K562 (cell line): ENCODE results near the gene ADAMTSL3.

Experiments used
- ATF3 ChIP-seq, 2 experiments: fragments of 450-650 bp in 1 of 2; sonication (generic) in 1 of 2; formaldehyde crosslinking in 1 of 2; IDR thresholded peaks in 1 of 2; conservative IDR thresholded peaks in 1 of 2; 2 replicates each; pipeline versions ENCODE4 v1.6.1 to v1.8.1; 2016 to 2023; ENCODE audit warnings: mild to moderate bottlenecking in 2 of 2, moderate library complexity in 2 of 2, inconsistent platforms in 1 of 2, missing genetic modification reagents in 1 of 2
- CTBP1 ChIP-seq: fragments of 450-650 bp; IDR thresholded peaks from 2 replicates; pipeline ENCODE4 v1.6.1; 2016; ENCODE audit warnings: borderline replicate concordance
- EGR1 ChIP-seq: fragments of 450-650 bp; conservative IDR thresholded peaks from 2 replicates; pipeline ENCODE4 v1.6.1; 2017; ENCODE audit warnings: mild to moderate bottlenecking
- HNRNPL ChIP-seq: fragments of 200-400 bp; formaldehyde crosslinking; IDR thresholded peaks from 2 replicates; pipeline ENCODE4 v1.6.1; 2017; ENCODE audit warnings: low read depth, mild to moderate bottlenecking, low read length
- NRF1 ChIP-seq, 2 experiments: fragments of 450-650 bp; IDR thresholded peaks in 1 of 2; conservative IDR thresholded peaks in 1 of 2; 2 replicates each; pipeline ENCODE4 v1.6.1; 2014; ENCODE audit warnings: mild to moderate bottlenecking in 2 of 2
- SIN3B ChIP-seq: fragments of 450-650 bp; IDR thresholded peaks from 2 replicates; pipeline ENCODE4 v1.6.1; 2017; ENCODE audit warnings: low read depth, mild to moderate bottlenecking, moderate library complexity
- SMC3 ChIP-seq: conservative IDR thresholded peaks from 2 replicates; pipeline ENCODE4 v1.6.1; 2011; ENCODE audit warnings: low read depth, low read length, improper control_type of control experiment; ENCODE audit not compliant: insufficient read depth
- TOE1 ChIP-seq, 2 experiments: fragments of 450-650 bp in 1 of 2; sonication (generic) in 1 of 2; formaldehyde crosslinking in 1 of 2; IDR thresholded peaks; 2 replicates each; pipeline versions ENCODE4 v1.7.1 to v1.8.0; 2016 to 2022; ENCODE audit warnings: borderline replicate concordance in 2 of 2, mild to moderate bottlenecking in 2 of 2, antibody characterized with exemption in 1 of 2, inconsistent platforms in 1 of 2, low read depth in 1 of 2, missing genetic modification reagents in 1 of 2, moderate library complexity in 1 of 2
- ZKSCAN1 ChIP-seq: fragments of 150-350 bp; IDR thresholded peaks from 2 replicates; pipeline ENCODE4 v1.6.1; 2016; ENCODE audit warnings: low read depth, low read length
- ZNF274 ChIP-seq: IDR thresholded peaks from 2 replicates; pipeline ENCODE4 v1.6.1; 2011; ENCODE audit warnings: low read depth, mild to moderate bottlenecking, low read length, moderate library complexity, borderline replicate concordance
- TF ChIP-seq, protein P1 (sequence below): fragments of 450-650 bp; IDR thresholded peaks from 2 replicates; pipeline ENCODE4 v1.6.1; 2016; ENCODE audit warnings: low read depth

DNA sequence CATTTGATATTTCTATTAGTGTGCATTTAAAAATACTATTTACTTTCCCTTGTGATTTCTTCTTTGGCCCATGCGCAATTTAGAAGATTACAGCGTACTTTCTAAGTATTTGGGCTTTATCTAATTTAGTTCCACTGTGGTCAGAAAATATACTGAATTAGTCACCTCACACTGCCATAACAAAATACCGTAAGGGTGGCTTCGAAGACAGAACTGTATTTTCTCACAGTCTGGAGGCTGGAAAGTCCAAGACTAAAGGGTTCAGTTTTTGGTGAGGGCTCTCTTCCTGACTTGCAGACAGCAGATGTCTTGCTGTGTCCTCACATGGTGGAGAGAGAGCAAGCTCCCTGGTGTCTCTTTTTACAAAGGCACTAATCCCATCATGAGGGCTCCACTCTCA, 286.2 kb downstream of the ADAMTSL3 start:
- TF ChIP-seq CTBP1 (no peak), TOE1 (IDR thresholded peaks at IDR 0.05; ENCODE audit: borderline replicate concordance) (no peak), TOE1 (CRISPR knock-in tag; IDR thresholded peaks at IDR 0.05; ENCODE audit: borderline replicate concordance, low read depth) (no peak), NRF1 (conservative IDR thresholded peaks at IDR 0.05 in 1 of 2, IDR thresholded peaks at IDR 0.05 in 1 of 2) (no peak), HNRNPL (no peak), ZNF274 (no peak), SIN3B (no peak), EGR1 (no peak), ATF3 (IDR thresholded peaks at IDR 0.05) (no peak), ATF3 (CRISPR knock-in tag; conservative IDR thresholded peaks at IDR 0.05) (no peak), SMC3 (no peak), ZKSCAN1 (no peak)
- TF ChIP-seq, protein P1, sequence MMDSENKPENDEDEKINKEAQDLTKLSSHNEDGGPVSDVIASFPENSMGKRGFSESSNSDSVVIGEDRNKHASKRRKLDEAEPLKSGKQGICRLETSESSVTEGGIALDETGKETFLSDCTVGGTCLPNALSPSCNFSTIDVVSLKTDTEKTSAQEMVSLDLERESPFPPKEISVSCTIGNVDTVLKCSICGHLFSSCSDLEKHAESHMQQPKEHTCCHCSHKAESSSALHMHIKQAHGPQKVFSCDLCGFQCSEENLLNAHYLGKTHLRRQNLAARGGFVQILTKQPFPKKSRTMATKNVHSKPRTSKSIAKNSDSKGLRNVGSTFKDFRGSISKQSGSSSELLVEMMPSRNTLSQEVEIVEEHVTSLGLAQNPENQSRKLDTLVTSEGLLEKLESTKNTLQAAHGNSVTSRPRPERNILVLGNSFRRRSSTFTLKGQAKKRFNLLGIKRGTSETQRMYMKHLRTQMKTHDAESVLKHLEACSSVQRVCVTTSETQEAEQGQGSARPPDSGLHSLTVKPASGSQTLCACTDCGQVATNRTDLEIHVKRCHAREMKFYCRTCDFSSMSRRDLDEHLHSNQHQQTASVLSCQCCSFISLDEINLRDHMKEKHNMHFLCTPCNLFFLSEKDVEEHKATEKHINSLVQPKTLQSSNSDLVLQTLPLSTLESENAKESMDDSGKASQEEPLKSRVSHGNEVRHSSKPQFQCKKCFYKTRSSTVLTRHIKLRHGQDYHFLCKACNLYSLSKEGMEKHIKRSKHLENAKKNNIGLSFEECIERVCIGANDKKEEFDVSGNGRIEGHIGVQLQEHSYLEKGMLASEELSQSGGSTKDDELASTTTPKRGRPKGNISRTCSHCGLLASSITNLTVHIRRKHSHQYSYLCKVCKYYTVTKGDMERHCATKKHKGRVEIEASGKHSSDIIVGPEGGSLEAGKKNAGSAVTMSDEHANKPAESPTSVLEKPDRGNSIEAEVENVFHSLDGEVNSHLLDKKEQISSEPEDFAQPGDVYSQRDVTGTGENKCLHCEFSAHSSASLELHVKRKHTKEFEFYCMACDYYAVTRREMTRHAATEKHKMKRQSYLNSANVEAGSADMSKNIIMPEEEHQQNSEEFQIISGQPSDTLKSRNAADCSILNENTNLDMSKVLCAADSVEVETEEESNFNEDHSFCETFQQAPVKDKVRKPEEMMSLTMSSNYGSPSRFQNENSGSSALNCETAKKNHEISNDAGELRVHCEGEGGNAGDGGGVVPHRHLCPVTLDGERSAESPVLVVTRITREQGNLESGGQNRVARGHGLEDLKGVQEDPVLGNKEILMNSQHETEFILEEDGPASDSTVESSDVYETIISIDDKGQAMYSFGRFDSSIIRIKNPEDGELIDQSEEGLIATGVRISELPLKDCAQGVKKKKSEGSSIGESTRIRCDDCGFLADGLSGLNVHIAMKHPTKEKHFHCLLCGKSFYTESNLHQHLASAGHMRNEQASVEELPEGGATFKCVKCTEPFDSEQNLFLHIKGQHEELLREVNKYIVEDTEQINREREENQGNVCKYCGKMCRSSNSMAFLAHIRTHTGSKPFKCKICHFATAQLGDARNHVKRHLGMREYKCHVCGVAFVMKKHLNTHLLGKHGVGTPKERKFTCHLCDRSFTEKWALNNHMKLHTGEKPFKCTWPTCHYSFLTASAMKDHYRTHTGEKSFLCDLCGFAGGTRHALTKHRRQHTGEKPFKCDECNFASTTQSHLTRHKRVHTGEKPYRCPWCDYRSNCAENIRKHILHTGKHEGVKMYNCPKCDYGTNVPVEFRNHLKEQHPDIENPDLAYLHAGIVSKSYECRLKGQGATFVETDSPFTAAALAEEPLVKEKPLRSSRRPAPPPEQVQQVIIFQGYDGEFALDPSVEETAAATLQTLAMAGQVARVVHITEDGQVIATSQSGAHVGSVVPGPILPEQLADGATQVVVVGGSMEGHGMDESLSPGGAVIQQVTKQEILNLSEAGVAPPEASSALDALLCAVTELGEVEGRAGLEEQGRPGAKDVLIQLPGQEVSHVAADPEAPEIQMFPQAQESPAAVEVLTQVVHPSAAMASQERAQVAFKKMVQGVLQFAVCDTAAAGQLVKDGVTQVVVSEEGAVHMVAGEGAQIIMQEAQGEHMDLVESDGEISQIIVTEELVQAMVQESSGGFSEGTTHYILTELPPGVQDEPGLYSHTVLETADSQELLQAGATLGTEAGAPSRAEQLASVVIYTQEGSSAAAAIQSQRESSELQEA = no peak
